Measurements from ENCODE around the gene RBM42.
A peak's percentile ranks its signal among the peaks of the same experiment; 100 is the strongest.
"Not testable (repeated sequence)": the region's sequence is repeated elsewhere in the genome, so short reads cannot be mapped to it uniquely, and the experiment has no call there.

RBM42 gene

GRCh38 chr19:35654828-35655227 is 26.0 kb downstream of the RBM42 start:
- DNase-seq: not testable (repeated sequence)

GRCh38 chr19:35655600-35655999 is 26.8 kb downstream of the RBM42 start:
- no peak for DNase-seq

- DNase-seq: no peak
These were observed 27.9 kb downstream of the RBM42 start for GRCh38 chr19:35656700-35657099.

GRCh38 chr19:35657904-35658700 is 29.3 kb downstream of the RBM42 start:
- DNase-seq: no peak

GRCh38 chr19:35661995-35662340 is 33.1 kb downstream of the RBM42 start:
- DNase-seq: no peak

- no peak for DNase-seq
These were observed 35.1 kb downstream of the RBM42 start for GRCh38 chr19:35663981-35664380.

GRCh38 chr19:35665157-35665556 is 36.3 kb downstream of the RBM42 start:
- no peak for DNase-seq

- DNase-seq: no peak
These were observed 36.8 kb downstream of the RBM42 start for GRCh38 chr19:35665604-35666003.

GRCh38 chr19:35666251-35666913 is 37.5 kb downstream of the RBM42 start, which contains the start of gene UPK1A:
Gene UPK1A (plus strand): TSS chr19:35666517. CDS start chr19:35666813, 296 bp downstream.
- DNase-seq: no peak

- DNase-seq: no peak
These were observed 40.7 kb downstream of the RBM42 start for GRCh38 chr19:35669566-35669965.

GRCh38 chr19:35669974-35670373 is 41.1 kb downstream of the RBM42 start:
- no peak for DNase-seq

GRCh38 chr19:35670686-35671085 is 41.9 kb downstream of the RBM42 start:
- DNase-seq: no peak

GRCh38 chr19:35671818-35672217 is 43.0 kb downstream of the RBM42 start:
- no peak for DNase-seq

- peak; percentile 73 for DNase-seq
These were observed 44.4 kb downstream of the RBM42 start for GRCh38 chr19:35673121-35673804.

GRCh38 chr19:35675589-35676140 is 46.8 kb downstream of the RBM42 start:
- DNase-seq: no peak
